Neural cell (in vitro differentiated cells): ENCODE data around the gene SLC6A15. TPM values are rescaled to one million over a fixed set of nuclear protein-coding genes. Genes with fewer than 3 reads are reported as not detected.
A peak's percentile ranks its signal among the peaks of the same experiment; 100 is the strongest.

Experiments used
- H2AFZ ChIP-seq: fragments of 200-600, 300-800 bp; sonication (generic), shearing (Covaris generic); 2 replicates; pipeline ENCODE4 v1.6.0; 2014; ENCODE audit warnings: low read depth, mild to moderate bottlenecking, antibody characterized with exemption, low read length, moderate library complexity
- H3F3A ChIP-seq: fragments of 200-600 bp; shearing (Covaris generic); 2 replicates; pipeline ENCODE4 v1.6.1; 2016; ENCODE audit warnings: mild to moderate bottlenecking, moderate library complexity, mixed read lengths, antibody characterized with exemption, low read length; ENCODE audit not compliant: insufficient read depth, poor library complexity, severe bottlenecking
- H3K27ac ChIP-seq: fragments of 200-600, 300-800 bp; sonication (generic), shearing (Covaris generic); 2 replicates; pipeline ENCODE4 v1.5.1; 2014; ENCODE audit warnings: mild to moderate bottlenecking, low read length, moderate library complexity
- H3K27me3 ChIP-seq: fragments of 300-800, 200-600 bp; sonication (generic), shearing (Covaris generic); 2 replicates; pipeline ENCODE4 v1.6.0; 2014; ENCODE audit warnings: mild to moderate bottlenecking, low read depth, low read length, moderate library complexity; ENCODE audit not compliant: insufficient read depth
- H3K36me3 ChIP-seq: fragments of 300-800, 200-600 bp; sonication (generic), shearing (Covaris generic); 2 replicates; pipeline ENCODE4 v1.5.1; 2014; ENCODE audit warnings: mild to moderate bottlenecking, antibody characterized with exemption, low read length, moderate library complexity; ENCODE audit not compliant: insufficient read depth
- H3K4me2 ChIP-seq: fragments of 300-800, 200-600 bp; sonication (generic), shearing (Covaris generic); 2 replicates; pipeline ENCODE4 v1.6.0; 2014; ENCODE audit warnings: mild to moderate bottlenecking, low read length
- H3K4me3 ChIP-seq: fragments of 300-800, 200-600 bp; sonication (generic), shearing (Covaris generic); 2 replicates; pipeline ENCODE4 v1.5.1; 2014; ENCODE audit warnings: mild to moderate bottlenecking, low read length, moderate library complexity
- H3K79me2 ChIP-seq: fragments of 200-600 bp; shearing (Covaris generic); replicated peaks from 2 replicates; pipeline ENCODE4 v1.6.0; 2014; ENCODE audit warnings: mild to moderate bottlenecking, low read length, moderate library complexity; ENCODE audit not compliant: insufficient read depth
- H3K9ac ChIP-seq: fragments of 300-800, 200-600 bp; sonication (generic), shearing (Covaris generic); 2 replicates; pipeline ENCODE4 v1.6.1; 2016; ENCODE audit warnings: mild to moderate bottlenecking, low read length, mixed read lengths
- H3K9me2 ChIP-seq: fragments of 200-600 bp; shearing (Covaris generic); 2 replicates; pipeline ENCODE4 v1.6.1; 2016; ENCODE audit warnings: mild to moderate bottlenecking, low read length, mixed read lengths; ENCODE audit not compliant: insufficient read depth
- H3K9me3 ChIP-seq: fragments of 200-600, 300-800 bp; sonication (generic), shearing (Covaris generic); 2 replicates; pipeline ENCODE4 v1.6.1; 2016; ENCODE audit warnings: mild to moderate bottlenecking, mixed run types, low read length, moderate library complexity, mixed read lengths
- H4K20me1 ChIP-seq: fragments of 200-600 bp; shearing (Covaris generic); 2 replicates; pipeline ENCODE4 v1.6.1; 2016; ENCODE audit warnings: mild to moderate bottlenecking, mixed run types; ENCODE audit not compliant: insufficient read depth
- CTCF ChIP-seq: fragments of 450-650 bp; IDR thresholded peaks from 2 replicates; pipeline ENCODE4 v1.5.1; 2014; ENCODE audit warnings: antibody characterized with exemption, mild to moderate bottlenecking, moderate library complexity; ENCODE audit not compliant: poor library complexity, severe bottlenecking
- EP300 ChIP-seq: fragments of 450-650 bp; conservative IDR thresholded peaks from 2 replicates; pipeline ENCODE4 v1.6.1; 2014; ENCODE audit warnings: antibody characterized with exemption, mild to moderate bottlenecking, moderate library complexity; ENCODE audit not compliant: poor library complexity, severe bottlenecking
- EZH2 ChIP-seq: fragments of 200-600, 300-800 bp; shearing (Covaris generic), sonication (generic); IDR thresholded peaks from 2 replicates; pipeline ENCODE4 v1.6.1; 2014; ENCODE audit warnings: antibody characterized with exemption, low read length, borderline replicate concordance, mild to moderate bottlenecking; ENCODE audit not compliant: insufficient read depth, poor library complexity, severe bottlenecking
- MXI1 ChIP-seq: fragments of 450-650 bp; conservative IDR thresholded peaks from 2 replicates; pipeline ENCODE4 v1.6.1; 2014; ENCODE audit warnings: antibody characterized with exemption, mild to moderate bottlenecking; ENCODE audit not compliant: poor library complexity, severe bottlenecking
- POLR2AphosphoS5 ChIP-seq: IDR thresholded peaks from 2 replicates; pipeline ENCODE4 v1.6.1; 2012
- RAD21 ChIP-seq: fragments of 450-650 bp; conservative IDR thresholded peaks from 2 replicates; pipeline ENCODE4 v1.6.1; 2014; ENCODE audit warnings: antibody characterized with exemption, mild to moderate bottlenecking, moderate library complexity
- REST ChIP-seq: IDR thresholded peaks from 2 replicates; pipeline ENCODE4 v1.6.1; 2012; ENCODE audit warnings: borderline replicate concordance
- SMC3 ChIP-seq: fragments of 450-650 bp; conservative IDR thresholded peaks from 2 replicates; pipeline ENCODE4 v1.6.1; 2014; ENCODE audit warnings: antibody characterized with exemption, mild to moderate bottlenecking, moderate library complexity; ENCODE audit not compliant: poor library complexity
- TAF1 ChIP-seq: IDR thresholded peaks from 2 replicates; pipeline ENCODE4 v1.6.1; 2012; ENCODE audit warnings: low read depth
- polyA plus RNA-seq: library from polyadenylated mRNA; depleted of rRNA; stranded (reverse); fragments of >200 nt; gene quantifications from 2 replicates; pipeline ENCODE4 v1.2.3, GENCODE V29; 2014

SLC6A15 gene
- polyA plus RNA-seq, 1 donor from 2014 or later: 11.4 TPM

GRCh38 chr12:84911271-84912197 is 1.1 kb downstream of the SLC6A15 start:
- H3F3A ChIP-seq: no peaks in the 10 kb centered on the region
- H3K9me3 ChIP-seq: no peaks in the 10 kb centered on the region
- H3K79me2 ChIP-seq: no peaks in the 10 kb centered on the region
- no peaks in the 10 kb centered on the region for H4K20me1 ChIP-seq
- H3K36me3 ChIP-seq: no peaks in the 10 kb centered on the region
- H3K4me3 ChIP-seq: peak overlapping the region; percentile 85
- H3K4me2 ChIP-seq: peak overlapping the region; percentile 83
- peak overlapping the region; percentile 62 for H3K27ac ChIP-seq
- no peaks in the 10 kb centered on the region for H3K9me2 ChIP-seq
- peaks cover 8% of the 10 kb centered on the region for H3K27me3 ChIP-seq
- H3K9ac ChIP-seq: peak overlapping the region; percentile 82
- TF ChIP-seq SMC3: no peak
- peak; percentile 92 for TF ChIP-seq MXI1
- TF ChIP-seq REST: peak; percentile 69
- TF ChIP-seq CTCF: no peak
- no peak for TF ChIP-seq EZH2
- peak; percentile 56 for TF ChIP-seq POLR2AphosphoS5
- no peak for TF ChIP-seq EP300
- TF ChIP-seq TAF1: no peak
- TF ChIP-seq RAD21: no peak
- peak overlapping the region; percentile 80 for H2AFZ ChIP-seq

GRCh38 chr12:84910549-84911241 is 1.9 kb downstream of the SLC6A15 start:
- peak overlapping the region; percentile 83 for H3K4me2 ChIP-seq
- H3K4me3 ChIP-seq: peak overlapping the region; percentile 85
- H4K20me1 ChIP-seq: no peaks in the 10 kb centered on the region
- peak overlapping the region; percentile 82 for H3K9ac ChIP-seq
- H3K79me2 ChIP-seq: no peaks in the 10 kb centered on the region
- H3F3A ChIP-seq: no peaks in the 10 kb centered on the region
- peak overlapping the region; percentile 62 for H3K27ac ChIP-seq
- TF ChIP-seq POLR2AphosphoS5: no peak
- no peak for TF ChIP-seq RAD21
- no peak for TF ChIP-seq CTCF
- no peak for TF ChIP-seq SMC3
- peak overlapping the region; percentile 80 for H2AFZ ChIP-seq
- H3K9me2 ChIP-seq: no peaks in the 10 kb centered on the region
- no peaks in the 10 kb centered on the region for H3K9me3 ChIP-seq
- H3K36me3 ChIP-seq: no peaks in the 10 kb centered on the region
- H3K27me3 ChIP-seq: peaks cover 8% of the 10 kb centered on the region
